A549 (cell line): ENCODE measurements around the gene SLC51A. TPM values are rescaled to one million over a fixed set of nuclear protein-coding genes. Genes with fewer than 3 reads are reported as not detected.

Experiments
- ATAC-seq, 2 experiments: fragments of 200-7000 bp in 1 of 2; fragments of >200 bp in 1 of 2; cut with Nextera tagmentation in 1 of 2; cut with Tn5 transposase in 1 of 2; 3 replicates each; pipeline versions ENCODE4 v1.8.0 to v1.9.1; 2018 to 2020; ENCODE audit warnings: mild to moderate bottlenecking in 1 of 2, moderate library complexity in 1 of 2
- CTCF ChIA-PET: fragments of 300-600 bp; sonication (Branson Sonifier 250); formaldehyde crosslinking; extraction: SDS; loops from one replicate; lab custom pipeline; 2021; ENCODE audit warnings: antibody characterized with exemption, inconsistent platforms; lab: Yijun Ruan, JAX
- POLR2A ChIA-PET: fragments of 350-600 bp; formaldehyde crosslinking; extraction: SDS; loops from one replicate; lab custom pipeline; 2021; ENCODE audit warnings: antibody characterized with exemption, inconsistent platforms; lab: Yijun Ruan, JAX
- DNase-seq, 2 experiments: peaks; one replicate each; pipeline versions ENCODE4 v3.0.0 to v3.0.0-alpha.2; 2011 to 2016; ENCODE audit warnings: low read depth in 1 of 2, low spot score in 1 of 2
- FAIRE-seq: peaks from 2 replicates; lab custom pipeline; 2011; peaks lifted over from hg19 to GRCh38; lab: Jason Lieb, UNC
- H3K27ac ChIP-seq, 2 experiments: fragments of >200 bp; sonication (Bioruptor Twin); formaldehyde crosslinking; 3 replicates each; pipeline ENCODE4 v1.5.1; 2016 to 2017
- H3K4me1 ChIP-seq: fragments of >200 bp; sonication (Bioruptor Twin); formaldehyde crosslinking; 3 replicates; pipeline ENCODE4 v1.6.1; 2016
- H3K4me2 ChIP-seq: fragments of >200 bp; sonication (Bioruptor Twin); formaldehyde crosslinking; 3 replicates; pipeline ENCODE4 v1.6.1; 2016
- H3K4me3 ChIP-seq: fragments of >200 bp; sonication (Bioruptor Twin); formaldehyde crosslinking; 3 replicates; pipeline ENCODE4 v1.5.1; 2016
- H3K9me3 ChIP-seq: fragments of >200 bp; sonication (Bioruptor Twin); formaldehyde crosslinking; 3 replicates; pipeline ENCODE4 v1.6.1; 2016
- BCL3 ChIP-seq: fragments of >200 bp; sonication (Bioruptor Twin); formaldehyde crosslinking; IDR thresholded peaks from 3 replicates; pipeline ENCODE4 v1.6.1; 2016
- BHLHE40 ChIP-seq: IDR thresholded peaks from 2 replicates; pipeline ENCODE4 v1.6.1; 2012; ENCODE audit warnings: low read depth, low read length, inconsistent platforms
- CBX8 ChIP-seq: fragments of 200-600 bp; sonication (generic); IDR thresholded peaks from 2 replicates; pipeline ENCODE4 v1.6.1; 2016
- CHD4 ChIP-seq: fragments of 200-600 bp; sonication (generic); IDR thresholded peaks from 2 replicates; pipeline ENCODE4 v1.6.1; 2016; ENCODE audit warnings: antibody characterized with exemption, mild to moderate bottlenecking, borderline replicate concordance
- EP300 ChIP-seq, 2 experiments: fragments of >200 bp; sonication (Bioruptor Twin); formaldehyde crosslinking; IDR thresholded peaks; 2 replicates in 1 of 2; 3 replicates in 1 of 2; pipeline ENCODE4 v1.6.1; 2016 to 2017
- FOXS1 ChIP-seq: fragments of 250-450 bp; sonication (Bioruptor Pico); IDR thresholded peaks from 2 replicates; pipeline ENCODE4 v1.5.0; 2020; ENCODE audit warnings: mild to moderate bottlenecking, moderate library complexity
- GATA3 ChIP-seq: IDR thresholded peaks from 2 replicates; pipeline ENCODE4 v1.6.1; 2012; ENCODE audit warnings: borderline replicate concordance
- HDAC2 ChIP-seq: fragments of 200-600 bp; sonication (generic); IDR thresholded peaks from 2 replicates; pipeline ENCODE4 v1.6.1; 2016
- HOXA7 ChIP-seq: fragments of 250-450 bp; sonication (Bioruptor Pico); IDR thresholded peaks from 2 replicates; pipeline ENCODE4 v1.5.0; 2020; ENCODE audit warnings: mild to moderate bottlenecking, moderate library complexity
- HOXB13 ChIP-seq: fragments of 250-450 bp; sonication (Bioruptor Pico); IDR thresholded peaks from 2 replicates; pipeline ENCODE4 v1.5.0; 2020; ENCODE audit warnings: low read depth, mild to moderate bottlenecking, moderate library complexity
- PHF8 ChIP-seq: fragments of 200-600 bp; sonication (generic); IDR thresholded peaks from 2 replicates; pipeline ENCODE4 v1.6.1; 2016; ENCODE audit warnings: low read depth, mild to moderate bottlenecking, antibody characterized with exemption, moderate library complexity, borderline replicate concordance
- POLR2AphosphoS2 ChIP-seq: conservative IDR thresholded peaks from 2 replicates; pipeline ENCODE4 v1.6.1; 2012; ENCODE audit warnings: low read length, improper control_type of control experiment, inconsistent platforms
- RCOR1 ChIP-seq: fragments of 150-350 bp; IDR thresholded peaks from 2 replicates; pipeline ENCODE4 v1.6.1; 2014; ENCODE audit warnings: antibody characterized with exemption, low read length, low read depth
- RNF2 ChIP-seq: fragments of 200-600 bp; sonication (generic); IDR thresholded peaks from 2 replicates; pipeline ENCODE4 v1.6.1; 2016; ENCODE audit warnings: low read depth, mild to moderate bottlenecking, antibody characterized with exemption, moderate library complexity, borderline replicate concordance
- SMC3 ChIP-seq: fragments of >200 bp; sonication (Bioruptor Twin); formaldehyde crosslinking; IDR thresholded peaks from 3 replicates; pipeline ENCODE4 v1.6.1; 2018; ENCODE audit warnings: inconsistent platforms
- SREBF2 ChIP-seq: fragments of 450-650 bp; IDR thresholded peaks from 2 replicates; pipeline ENCODE4 v1.6.1; 2014; ENCODE audit warnings: mild to moderate bottlenecking, moderate library complexity
- ZC3H11A ChIP-seq: fragments of 450-650 bp; IDR thresholded peaks from 2 replicates; pipeline ENCODE4 v1.6.1; 2014; ENCODE audit warnings: antibody characterized with exemption, mild to moderate bottlenecking
- ZNF302 ChIP-seq: fragments of 250-450 bp; sonication (Bioruptor Pico); IDR thresholded peaks from 2 replicates; pipeline ENCODE4 v1.9.0; 2021; ENCODE audit warnings: inconsistent platforms, mild to moderate bottlenecking, moderate library complexity
- ZSCAN20 ChIP-seq: fragments of 250-450 bp; sonication (Bioruptor Pico); IDR thresholded peaks from 2 replicates; pipeline ENCODE4 v1.8.0; 2022; ENCODE audit warnings: mild to moderate bottlenecking, moderate library complexity
- WGBS: methylation state at CpG from one replicate; pipeline ENCODE4 v1.1.6; 2017; ENCODE audit errors: missing lambda C conversion rate; 5-methylcytosine and 5-hydroxymethylcytosine counted together
- polyA plus RNA-seq, 4 experiments: library from polyadenylated mRNA; depleted of rRNA in 3 of 4; stranded (reverse); fragments of >200 nt; fragmentation: RNase III in 1 of 4; extraction: RNeasy Plus Mini Kit Qiagen cat#74134 plus additional on column Dnase treatment in 1 of 4; gene quantifications; 2 replicates in 3 of 4; 3 replicates in 1 of 4; pipeline ENCODE4 v1.2.3, GENCODE V29; 2011 to 2017
- TF ChIP-seq, protein P1 (sequence below): fragments of 250-450 bp; sonication (Bioruptor Pico); IDR thresholded peaks from 2 replicates; pipeline ENCODE4 v1.5.0; 2021; ENCODE audit warnings: mild to moderate bottlenecking, moderate library complexity, borderline replicate concordance
- TF ChIP-seq, protein P2 (sequence below): fragments of 450-650 bp; IDR thresholded peaks from 2 replicates; pipeline ENCODE4 v1.6.1; 2014; ENCODE audit warnings: antibody characterized with exemption
- TF ChIP-seq, protein P3 (sequence below): fragments of 200-600 bp; sonication (generic); IDR thresholded peaks from 2 replicates; pipeline ENCODE4 v1.6.1; 2016; ENCODE audit warnings: antibody characterized with exemption, mild to moderate bottlenecking, moderate library complexity

Gene SLC51A
- polyA plus RNA-seq, 2 of the 4 experiments (the other 2 are of a cell fraction), result not detected

DNA sequence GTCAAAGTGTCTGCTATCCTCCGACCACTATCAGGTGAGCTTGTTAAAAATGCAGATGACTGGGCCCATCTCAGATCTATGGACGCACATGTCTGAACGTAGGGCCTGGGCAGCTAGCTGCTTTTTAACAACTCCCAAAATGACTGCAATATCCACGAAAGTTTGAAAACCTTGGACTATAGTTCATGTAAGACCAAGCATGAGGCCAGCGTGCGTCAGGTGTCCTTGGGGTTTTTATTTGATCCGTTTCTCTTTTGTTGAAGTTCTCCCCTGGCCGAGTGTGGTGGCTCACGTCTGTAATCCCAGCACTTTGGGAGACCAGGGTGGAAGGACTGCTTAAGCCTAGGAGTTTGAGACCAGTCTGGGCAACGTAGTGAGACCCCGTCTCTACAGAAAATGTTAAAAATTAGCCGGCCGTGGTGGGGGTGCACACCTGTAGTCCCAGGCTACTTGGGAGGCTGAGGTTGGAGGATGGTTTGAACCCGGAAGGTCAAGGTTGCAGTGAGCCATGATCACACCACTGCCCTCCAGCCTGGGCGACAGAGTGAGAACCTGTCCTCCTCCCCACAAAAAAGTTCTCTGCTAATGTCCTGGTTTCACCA, 9.5 kb downstream of the SLC51A start (continued):
- no peak for TF ChIP-seq ZC3H11A

DNA sequence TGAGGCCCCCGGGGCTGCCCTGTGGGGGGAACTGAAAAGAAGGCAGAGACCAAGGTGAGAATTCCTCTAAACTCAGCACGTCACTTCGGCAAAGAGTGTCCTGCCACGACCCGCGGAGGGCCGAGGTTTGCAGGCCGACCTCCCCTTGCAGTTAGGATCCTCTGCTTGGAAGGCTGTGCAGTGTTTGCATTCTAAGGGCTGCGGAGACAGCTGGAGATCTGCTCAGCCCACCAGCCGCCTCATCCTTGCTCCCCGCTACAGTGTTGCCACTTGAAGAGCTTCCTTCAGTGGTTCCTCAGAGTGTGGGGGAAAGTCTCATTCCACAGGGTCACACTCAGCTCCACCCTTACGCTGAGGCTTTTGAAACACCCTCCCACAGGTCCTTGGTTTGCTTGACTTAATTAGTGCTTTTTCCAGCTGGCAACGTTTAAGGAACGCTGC, 10.8 kb downstream of the SLC51A start:
- Histone ChIP-seq H3K4me1 (no peaks in the 10 kb centered on the region), H3K9me3 (no peaks in the 10 kb centered on the region), H3K4me2 (no peak overlapping the region), H3K4me3 (no peak overlapping the region), H3K27ac (no peak overlapping the region)
- no peak for FAIRE-seq
- TF ChIP-seq, protein P1, sequence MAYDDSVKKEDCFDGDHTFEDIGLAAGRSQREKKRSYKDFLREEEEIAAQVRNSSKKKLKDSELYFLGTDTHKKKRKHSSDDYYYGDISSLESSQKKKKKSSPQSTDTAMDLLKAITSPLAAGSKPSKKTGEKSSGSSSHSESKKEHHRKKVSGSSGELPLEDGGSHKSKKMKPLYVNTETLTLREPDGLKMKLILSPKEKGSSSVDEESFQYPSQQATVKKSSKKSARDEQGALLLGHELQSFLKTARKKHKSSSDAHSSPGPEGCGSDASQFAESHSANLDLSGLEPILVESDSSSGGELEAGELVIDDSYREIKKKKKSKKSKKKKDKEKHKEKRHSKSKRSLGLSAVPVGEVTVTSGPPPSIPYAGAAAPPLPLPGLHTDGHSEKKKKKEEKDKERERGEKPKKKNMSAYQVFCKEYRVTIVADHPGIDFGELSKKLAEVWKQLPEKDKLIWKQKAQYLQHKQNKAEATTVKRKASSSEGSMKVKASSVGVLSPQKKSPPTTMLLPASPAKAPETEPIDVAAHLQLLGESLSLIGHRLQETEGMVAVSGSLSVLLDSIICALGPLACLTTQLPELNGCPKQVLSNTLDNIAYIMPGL (CRISPR knock-in tag), result no peak
- TF ChIP-seq, protein P2, sequence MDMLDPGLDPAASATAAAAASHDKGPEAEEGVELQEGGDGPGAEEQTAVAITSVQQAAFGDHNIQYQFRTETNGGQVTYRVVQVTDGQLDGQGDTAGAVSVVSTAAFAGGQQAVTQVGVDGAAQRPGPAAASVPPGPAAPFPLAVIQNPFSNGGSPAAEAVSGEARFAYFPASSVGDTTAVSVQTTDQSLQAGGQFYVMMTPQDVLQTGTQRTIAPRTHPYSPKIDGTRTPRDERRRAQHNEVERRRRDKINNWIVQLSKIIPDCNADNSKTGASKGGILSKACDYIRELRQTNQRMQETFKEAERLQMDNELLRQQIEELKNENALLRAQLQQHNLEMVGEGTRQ, result no peak
- TF ChIP-seq SMC3, result no peak
- TF ChIP-seq CHD4, result no peak
- TF ChIP-seq BCL3, result no peak
- no peak for TF ChIP-seq HOXA7 (CRISPR knock-in tag)
- no peak for TF ChIP-seq HOXB13 (CRISPR knock-in tag)
- TF ChIP-seq PHF8, result no peak
- no peak for TF ChIP-seq ZSCAN20 (CRISPR knock-in tag)
- TF ChIP-seq FOXS1 (CRISPR knock-in tag), result no peak
- no peak for TF ChIP-seq BHLHE40
- no peak for TF ChIP-seq CBX8
- no peak for TF ChIP-seq HDAC2
- no peak for TF ChIP-seq RCOR1
- ATAC-seq, result no peak; a peak in 2 of 6 replicates
- POLR2A ChIA-PET, result no interaction called here
- DNase-seq, result no peak
- WGBS, result 88% methylated on average over 14 of the region's 14 CpGs
- CTCF ChIA-PET, result interaction anchor here (0.6 to 1.1 kb wide), 3 partner anchors 9 to 291 kb away, joined by 3 to 4 read pairs (median 3); no protein-coding TSS in a partner anchor

DNA sequence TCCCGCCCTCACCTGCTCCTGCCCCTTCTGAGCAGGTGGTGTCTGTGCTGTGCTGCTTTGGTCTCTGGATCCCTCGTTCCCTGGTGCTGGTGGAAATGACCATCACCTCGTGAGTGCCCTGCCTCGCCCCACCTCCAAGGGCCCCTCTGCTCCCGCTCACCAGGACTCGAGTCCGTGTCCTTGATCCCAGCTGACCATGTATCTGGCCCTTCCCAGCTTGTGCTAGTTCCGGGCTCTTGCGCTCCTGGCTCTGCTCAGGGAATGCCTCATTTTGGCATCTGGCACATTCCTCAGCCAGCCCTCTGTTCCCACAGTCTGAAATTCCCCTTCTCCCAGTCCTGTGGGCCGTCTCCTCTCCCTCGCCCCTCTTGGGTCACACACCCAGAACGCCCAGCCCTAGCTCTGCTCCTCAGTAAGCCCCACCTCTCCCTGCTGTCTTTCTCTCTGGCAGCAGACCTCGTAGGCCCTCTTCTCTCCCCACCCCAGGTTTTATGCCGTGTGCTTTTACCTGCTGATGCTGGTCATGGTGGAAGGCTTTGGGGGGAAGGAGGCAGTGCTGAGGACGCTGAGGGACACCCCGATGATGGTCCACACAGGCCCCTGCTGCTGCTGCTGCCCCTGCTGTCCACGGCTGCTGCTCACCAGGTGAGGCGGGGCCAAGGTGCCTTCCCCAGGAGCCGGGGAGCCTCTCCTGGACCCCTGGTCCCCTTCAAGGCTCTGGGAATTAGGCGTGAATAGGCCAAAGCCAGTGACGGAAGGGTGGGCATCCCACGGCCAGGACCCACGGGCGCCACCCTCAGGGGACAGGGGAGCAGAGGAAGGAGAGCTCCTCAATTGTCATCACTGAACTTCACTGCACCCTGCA, 11.5 kb downstream of the SLC51A start:
- Histone ChIP-seq H3K4me1 (no peaks in the 10 kb centered on the region), H3K4me3 (no peak overlapping the region), H3K9me3 (no peaks in the 10 kb centered on the region), H3K27ac (no peak overlapping the region), H3K4me2 (no peak overlapping the region)
- ChIA-PET POLR2A (no interaction called here), CTCF (interaction anchor here (1.0 to 1.1 kb wide), 3 partner anchors 8 to 13 kb away, joined by 3 read pairs; no protein-coding TSS in a partner anchor)
- 61% methylated on average over 23 of the region's 24 CpGs for WGBS
- no peak for TF ChIP-seq GATA3
- no peak for TF ChIP-seq POLR2AphosphoS2
- TF ChIP-seq, protein P1 (CRISPR knock-in tag), result no peak
- TF ChIP-seq HOXB13 (CRISPR knock-in tag), result no peak
- no peak for TF ChIP-seq RNF2
- TF ChIP-seq SREBF2, result no peak
- TF ChIP-seq, protein P3, sequence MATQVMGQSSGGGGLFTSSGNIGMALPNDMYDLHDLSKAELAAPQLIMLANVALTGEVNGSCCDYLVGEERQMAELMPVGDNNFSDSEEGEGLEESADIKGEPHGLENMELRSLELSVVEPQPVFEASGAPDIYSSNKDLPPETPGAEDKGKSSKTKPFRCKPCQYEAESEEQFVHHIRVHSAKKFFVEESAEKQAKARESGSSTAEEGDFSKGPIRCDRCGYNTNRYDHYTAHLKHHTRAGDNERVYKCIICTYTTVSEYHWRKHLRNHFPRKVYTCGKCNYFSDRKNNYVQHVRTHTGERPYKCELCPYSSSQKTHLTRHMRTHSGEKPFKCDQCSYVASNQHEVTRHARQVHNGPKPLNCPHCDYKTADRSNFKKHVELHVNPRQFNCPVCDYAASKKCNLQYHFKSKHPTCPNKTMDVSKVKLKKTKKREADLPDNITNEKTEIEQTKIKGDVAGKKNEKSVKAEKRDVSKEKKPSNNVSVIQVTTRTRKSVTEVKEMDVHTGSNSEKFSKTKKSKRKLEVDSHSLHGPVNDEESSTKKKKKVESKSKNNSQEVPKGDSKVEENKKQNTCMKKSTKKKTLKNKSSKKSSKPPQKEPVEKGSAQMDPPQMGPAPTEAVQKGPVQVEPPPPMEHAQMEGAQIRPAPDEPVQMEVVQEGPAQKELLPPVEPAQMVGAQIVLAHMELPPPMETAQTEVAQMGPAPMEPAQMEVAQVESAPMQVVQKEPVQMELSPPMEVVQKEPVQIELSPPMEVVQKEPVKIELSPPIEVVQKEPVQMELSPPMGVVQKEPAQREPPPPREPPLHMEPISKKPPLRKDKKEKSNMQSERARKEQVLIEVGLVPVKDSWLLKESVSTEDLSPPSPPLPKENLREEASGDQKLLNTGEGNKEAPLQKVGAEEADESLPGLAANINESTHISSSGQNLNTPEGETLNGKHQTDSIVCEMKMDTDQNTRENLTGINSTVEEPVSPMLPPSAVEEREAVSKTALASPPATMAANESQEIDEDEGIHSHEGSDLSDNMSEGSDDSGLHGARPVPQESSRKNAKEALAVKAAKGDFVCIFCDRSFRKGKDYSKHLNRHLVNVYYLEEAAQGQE, result no peak
- TF ChIP-seq ZNF302 (CRISPR knock-in tag), result no peak
- no peak for TF ChIP-seq EP300 (IDR thresholded peaks at IDR 0.05)
- ATAC-seq (peak; percentile 49 to 50; a peak in 4 of 6 replicates), FAIRE-seq (no peak), DNase-seq (no peak)
